Hematopoietic multipotent progenitor cell treated with erythropoietin and hydrocortisone succinate and interleukin-3 and kit ligand, for 17 days (in vitro differentiated cells): ENCODE results near the gene ATP1B4.
"Not testable (repeated sequence)": the region's sequence is repeated elsewhere in the genome, so short reads cannot be mapped to it uniquely, and the experiment has no call there.

Source experiments
- DNase-seq: peaks from one replicate; pipeline ENCODE4 v3.0.0-alpha.2; 2015; ENCODE audit warnings: low spot score

Gene ATP1B4

DNA sequence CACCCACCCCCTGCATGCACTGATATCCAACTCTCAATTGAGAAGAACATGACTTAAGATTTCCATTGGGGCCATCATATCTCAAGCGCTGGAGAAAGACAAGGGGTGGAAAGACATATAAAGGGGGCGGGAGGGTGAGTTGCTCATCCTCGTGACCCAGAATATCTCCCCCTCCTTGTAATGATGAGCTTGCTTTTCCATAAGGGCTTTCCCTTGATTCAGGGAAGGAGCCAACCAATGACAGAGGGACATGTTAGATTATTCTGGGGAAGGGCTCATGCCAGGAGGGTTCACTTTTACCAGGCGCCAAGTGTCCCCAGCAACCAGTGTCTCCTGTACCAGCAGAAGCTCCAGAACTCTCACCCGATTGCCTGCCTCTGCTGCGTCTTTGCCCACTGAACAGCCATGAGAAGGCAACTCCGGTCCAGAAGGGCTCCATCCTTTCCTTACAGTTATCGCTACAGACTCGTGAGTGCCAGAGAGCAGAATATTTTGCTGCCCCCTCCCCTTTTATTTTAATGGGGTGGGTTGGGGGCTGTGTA lies at the start of gene ATP1B4:
Gene ATP1B4 (plus strand): TSS at position 326 of the 542 bp plus-strand sequence. CDS start 80 bp downstream, at position 406.
- DNase-seq, result no peak

DNA sequence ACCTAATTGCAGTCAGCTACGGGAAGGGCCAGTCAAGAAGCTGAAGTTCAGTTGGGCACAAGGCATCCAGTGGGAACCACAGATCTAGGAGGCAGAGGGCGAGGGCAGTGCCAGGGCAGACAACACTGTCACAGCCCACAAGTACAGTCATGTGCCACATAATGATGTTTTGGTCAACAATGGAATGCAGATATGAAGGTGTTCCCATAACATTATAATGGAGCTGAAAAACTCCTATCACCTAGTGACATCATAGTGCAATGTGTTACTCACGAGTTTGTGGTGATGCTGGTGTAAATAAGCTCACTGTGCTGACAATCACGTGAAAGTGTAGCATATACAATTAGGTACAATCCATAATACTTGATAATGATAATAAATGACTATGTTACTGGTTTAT lies 46.1 kb upstream of the ATP1B4 start:
- no peak for DNase-seq

- no peak for DNase-seq
Measured at GRCh38 chrX:120316587-120317283, 45.2 kb upstream of the ATP1B4 start.

- DNase-seq, result no peak
Measured at GRCh38 chrX:120318411-120318810, 43.5 kb upstream of the ATP1B4 start.

DNA sequence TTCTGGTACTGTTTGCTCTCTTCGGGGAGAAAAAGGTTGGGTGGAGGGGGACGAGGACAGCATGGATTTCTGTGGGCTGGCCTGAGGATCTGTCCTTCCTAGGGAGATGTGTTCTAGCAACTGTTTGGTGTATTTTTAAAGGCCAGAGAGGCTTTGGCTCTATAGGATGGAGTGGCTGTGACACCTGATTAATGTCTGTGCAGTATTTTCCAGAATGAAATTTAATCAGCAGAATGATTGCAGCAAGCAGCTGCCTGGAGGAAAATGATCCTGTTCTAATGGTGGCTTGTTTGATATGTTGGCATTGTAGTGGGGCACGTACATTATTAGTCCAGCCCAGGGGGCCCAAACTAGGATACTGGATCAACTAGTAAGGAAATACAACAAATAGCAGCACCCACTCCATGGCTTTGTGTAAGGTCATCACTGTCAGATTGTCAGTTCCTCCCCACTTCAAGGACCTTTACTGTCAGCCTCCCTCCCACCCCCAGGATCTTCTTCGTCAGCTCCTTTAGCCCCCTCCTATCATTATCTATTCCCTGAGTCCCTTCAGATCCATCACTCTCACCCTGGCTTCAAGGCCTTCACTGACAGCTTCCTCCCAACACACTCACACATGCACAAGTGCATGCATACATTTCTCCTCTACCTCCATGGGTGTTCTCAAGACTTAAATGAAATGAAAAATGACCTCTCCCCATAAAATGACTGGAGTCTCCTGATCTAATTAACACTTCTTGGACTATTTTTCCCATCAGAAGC lies 40.2 kb upstream of the ATP1B4 start:
- no peak for DNase-seq

DNA sequence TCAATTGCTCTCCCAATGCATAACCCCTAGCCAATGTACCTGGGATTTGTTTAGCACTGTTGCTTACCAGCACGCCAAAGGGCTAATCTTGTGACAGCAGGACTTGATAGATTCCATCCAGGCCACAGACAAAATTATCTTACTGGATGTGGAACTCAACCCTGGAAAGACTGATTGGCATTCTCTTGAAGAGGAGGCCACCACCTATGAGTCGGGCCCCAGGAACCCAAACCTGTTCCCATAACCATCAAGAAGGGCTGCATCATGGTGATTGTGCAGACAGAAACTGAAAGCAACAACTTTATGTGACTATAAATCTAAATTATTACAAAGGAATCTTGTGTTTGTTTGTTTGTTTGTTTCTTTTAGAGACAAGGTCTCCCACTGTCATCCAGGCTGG lies 30.8 kb upstream of the ATP1B4 start:
- DNase-seq, result no peak

GRCh38 chrX:120332394-120332793 lies 29.5 kb upstream of the ATP1B4 start:
- no peak for DNase-seq

GRCh38 chrX:120334151-120334550 lies 27.7 kb upstream of the ATP1B4 start:
- DNase-seq, result no peak

DNA sequence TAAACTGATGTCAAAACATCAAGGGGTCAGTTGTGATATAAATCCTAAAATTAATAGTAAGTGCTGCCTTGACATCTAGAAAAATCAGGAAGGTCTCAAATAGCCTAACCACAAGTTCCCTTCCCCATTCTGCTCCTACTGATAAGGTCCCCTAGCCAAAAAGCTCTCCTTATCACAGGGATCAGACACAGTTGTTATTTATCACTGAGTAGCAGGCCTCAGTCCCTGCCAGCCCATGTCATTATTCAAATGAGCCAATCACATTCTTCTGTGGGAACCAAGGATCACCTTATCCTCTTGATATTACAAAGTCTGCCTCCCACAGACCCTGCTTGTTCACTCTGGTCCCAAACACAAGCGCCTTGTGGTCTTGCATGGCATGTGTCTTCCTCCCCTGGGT lies 27.3 kb upstream of the ATP1B4 start:
- no peak for DNase-seq

- DNase-seq, result no peak
Measured at GRCh38 chrX:120335289-120335688, 26.6 kb upstream of the ATP1B4 start.

- no peak for DNase-seq
Measured at GRCh38 chrX:120336899-120337298, 25.0 kb upstream of the ATP1B4 start.

- not testable (repeated sequence) for DNase-seq
Measured at GRCh38 chrX:120344566-120344965, 17.3 kb upstream of the ATP1B4 start.

- no peak for DNase-seq
Measured at GRCh38 chrX:120350450-120351138, 11.3 kb upstream of the ATP1B4 start.

DNA sequence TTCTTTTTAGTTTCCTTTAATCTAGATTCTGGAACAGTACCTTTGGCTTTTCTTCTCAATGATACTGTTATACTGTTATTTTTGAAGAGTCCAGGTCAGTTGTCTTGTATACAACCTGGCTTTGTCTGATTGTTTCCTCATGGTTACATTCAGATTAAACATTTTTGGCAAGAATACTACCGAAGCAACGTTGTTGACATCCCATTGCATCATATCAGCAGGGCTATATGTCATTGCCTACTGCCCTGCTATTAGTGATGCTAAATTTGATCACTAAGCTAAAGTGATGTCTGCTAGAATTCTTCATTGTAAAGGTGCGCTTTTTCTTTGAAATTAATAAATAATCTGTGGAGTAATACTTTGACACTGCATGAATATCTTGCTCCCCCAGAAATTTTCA lies 5.8 kb upstream of the ATP1B4 start:
- DNase-seq, result no peak

- no peak for DNase-seq
Measured at GRCh38 chrX:120357186-120357585, 4.7 kb upstream of the ATP1B4 start.

GRCh38 chrX:120358737-120359456 lies 3.0 kb upstream of the ATP1B4 start:
- no peak for DNase-seq

GRCh38 chrX:120365320-120365719 lies 3.4 kb downstream of the ATP1B4 start:
- peak; percentile 25 for DNase-seq

GRCh38 chrX:120365968-120366367 lies 4.1 kb downstream of the ATP1B4 start:
- no peak for DNase-seq

- no peak for DNase-seq
Measured at GRCh38 chrX:120366794-120367193, 4.9 kb downstream of the ATP1B4 start.

GRCh38 chrX:120367402-120368109 lies 5.7 kb downstream of the ATP1B4 start:
- no peak for DNase-seq

- no peak for DNase-seq
Measured at GRCh38 chrX:120372667-120373370, 10.9 kb downstream of the ATP1B4 start.
